GM23248 (cell line): ENCODE data around the gene IVD.

Experiments used
- EZH2 ChIP-seq: fragments of 200-600 bp; sonication (generic); IDR thresholded peaks from 2 replicates; pipeline ENCODE4 v1.6.1; 2018; ENCODE audit warnings: antibody characterized with exemption, mild to moderate bottlenecking; ENCODE audit not compliant: insufficient read depth, poor library complexity, severe bottlenecking
- EZH2phosphoT487 ChIP-seq: fragments of 200-600 bp; sonication (generic); IDR thresholded peaks from 2 replicates; pipeline ENCODE4 v1.6.1; 2018; ENCODE audit warnings: antibody characterized with exemption, moderate library complexity, mild to moderate bottlenecking, low read depth; ENCODE audit not compliant: insufficient read depth

GRCh38 chr15:40424483-40425115, 19.0 kb downstream of the IVD start:
- TF ChIP-seq EZH2phosphoT487, result no peak
- no peak for TF ChIP-seq EZH2
